ENCODE data around the gene MYEOV.

The MYEOV gene

GRCh38 chr11:69299023-69299461 is 5.1 kb downstream of the MYEOV start:
- H3K27ac ChIP-seq = no peak overlapping the region
- TF ChIP-seq ZFX (IDR thresholded peaks at IDR 0.05) (no peak), CTCF (conservative IDR thresholded peaks at IDR 0.05) (no peak)

- TF ChIP-seq ZFX (IDR thresholded peaks at IDR 0.05) = no peak
- no peak for TF ChIP-seq CTCF (conservative IDR thresholded peaks at IDR 0.05)
- H3K27ac ChIP-seq = no peak overlapping the region
Observed at GRCh38 chr11:69299572-69299971, 5.6 kb downstream of the MYEOV start.

GRCh38 chr11:69300120-69301060 is 6.4 kb downstream of the MYEOV start:
- no peak for TF ChIP-seq ZFX (IDR thresholded peaks at IDR 0.05)
- H3K27ac ChIP-seq = no peak overlapping the region

- H3K27ac ChIP-seq = no peak overlapping the region
- TF ChIP-seq ZFX (IDR thresholded peaks at IDR 0.05) (no peak), CTCF (conservative IDR thresholded peaks at IDR 0.05) (no peak)
Observed at GRCh38 chr11:69301081-69301454, 7.1 kb downstream of the MYEOV start.

- no peak overlapping the region for H3K27ac ChIP-seq
- TF ChIP-seq CTCF (conservative IDR thresholded peaks at IDR 0.05) (no peak), ZFX (IDR thresholded peaks at IDR 0.05) (no peak)
Observed at GRCh38 chr11:69301455-69302401, 7.8 kb downstream of the MYEOV start.

GRCh38 chr11:69302447-69303020 is 8.6 kb downstream of the MYEOV start:
- no peak for TF ChIP-seq ZFX (IDR thresholded peaks at IDR 0.05)
- no peak for TF ChIP-seq CTCF (conservative IDR thresholded peaks at IDR 0.05)
- no peak overlapping the region for H3K27ac ChIP-seq

GRCh38 chr11:69303427-69303826 is 9.5 kb downstream of the MYEOV start:
- TF ChIP-seq ZFX (IDR thresholded peaks at IDR 0.05) (no peak), CTCF (conservative IDR thresholded peaks at IDR 0.05) (no peak)
- H3K27ac ChIP-seq = no peak overlapping the region
